ENCODE results near the gene NKIRAS1. TPM values are rescaled to one million over a fixed set of nuclear protein-coding genes. Genes with fewer than 3 reads are reported as not detected.

NKIRAS1 gene
- total RNA-seq, 4 donors from 2014 or later = 6.7 to 9.5 (median 9.0) TPM

DNA sequence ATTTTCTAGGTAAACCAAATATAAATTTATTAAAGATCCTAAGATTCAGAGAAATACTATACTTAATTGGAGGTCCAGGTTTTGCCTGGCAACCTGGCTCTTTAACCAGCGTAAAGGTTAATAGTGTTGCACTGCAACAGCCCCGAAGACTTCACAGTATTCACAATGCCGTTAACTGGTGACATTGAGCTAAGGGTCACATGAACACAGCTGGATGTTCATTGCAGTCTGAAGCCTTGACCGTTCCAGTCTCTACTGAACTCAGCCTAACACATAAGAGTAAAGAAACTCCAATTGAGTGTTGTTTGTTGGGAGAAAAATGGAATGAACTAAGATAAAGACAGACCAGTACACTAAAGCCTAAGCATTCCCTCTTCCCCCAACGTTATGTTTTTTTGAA, 26.8 kb downstream of the NKIRAS1 start:
- H3K4me3 ChIP-seq = no peak overlapping the region
- H3K27me3 ChIP-seq = no peaks in the 10 kb centered on the region
- WGBS = 83% methylated on average over 5 of the region's 5 CpGs
- peaks cover 13% of the 10 kb centered on the region for H3K36me3 ChIP-seq
- H3K9me3 ChIP-seq = no peaks in the 10 kb centered on the region
- TF ChIP-seq POLR2AphosphoS5 (IDR thresholded peaks at IDR 0.05) = no peak
- no peak for TF ChIP-seq EP300 (IDR thresholded peaks at IDR 0.05)
- TF ChIP-seq, protein P1, sequence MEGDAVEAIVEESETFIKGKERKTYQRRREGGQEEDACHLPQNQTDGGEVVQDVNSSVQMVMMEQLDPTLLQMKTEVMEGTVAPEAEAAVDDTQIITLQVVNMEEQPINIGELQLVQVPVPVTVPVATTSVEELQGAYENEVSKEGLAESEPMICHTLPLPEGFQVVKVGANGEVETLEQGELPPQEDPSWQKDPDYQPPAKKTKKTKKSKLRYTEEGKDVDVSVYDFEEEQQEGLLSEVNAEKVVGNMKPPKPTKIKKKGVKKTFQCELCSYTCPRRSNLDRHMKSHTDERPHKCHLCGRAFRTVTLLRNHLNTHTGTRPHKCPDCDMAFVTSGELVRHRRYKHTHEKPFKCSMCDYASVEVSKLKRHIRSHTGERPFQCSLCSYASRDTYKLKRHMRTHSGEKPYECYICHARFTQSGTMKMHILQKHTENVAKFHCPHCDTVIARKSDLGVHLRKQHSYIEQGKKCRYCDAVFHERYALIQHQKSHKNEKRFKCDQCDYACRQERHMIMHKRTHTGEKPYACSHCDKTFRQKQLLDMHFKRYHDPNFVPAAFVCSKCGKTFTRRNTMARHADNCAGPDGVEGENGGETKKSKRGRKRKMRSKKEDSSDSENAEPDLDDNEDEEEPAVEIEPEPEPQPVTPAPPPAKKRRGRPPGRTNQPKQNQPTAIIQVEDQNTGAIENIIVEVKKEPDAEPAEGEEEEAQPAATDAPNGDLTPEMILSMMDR (IDR thresholded peaks at IDR 0.05) = no peak
- no peak for TF ChIP-seq POLR2A (IDR thresholded peaks at IDR 0.05)
- no peak for DNase-seq (ENCODE audit: low spot score in 2 of 2)
- no peak overlapping the region for H3K27ac ChIP-seq
- H3K4me1 ChIP-seq = peaks cover 9% of the 10 kb centered on the region

DNA sequence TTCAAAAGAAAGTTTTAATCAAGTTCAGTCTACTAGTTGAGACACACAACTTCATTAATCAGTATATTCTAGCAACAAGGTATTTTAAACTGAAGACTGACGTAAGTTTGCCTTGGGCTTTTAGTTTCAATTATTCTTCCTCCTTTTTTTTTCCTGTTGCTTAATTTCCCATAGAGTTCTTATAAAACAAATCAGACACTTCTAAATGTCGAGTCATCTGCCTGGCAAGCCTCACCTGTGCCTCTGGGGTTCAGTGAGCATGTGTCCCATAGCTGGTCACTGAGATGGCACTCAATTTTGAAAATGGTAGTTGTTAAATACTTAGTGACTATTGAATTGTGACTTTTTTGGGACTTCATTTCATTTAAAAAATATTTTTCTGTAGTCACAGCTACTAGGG, 27.4 kb downstream of the NKIRAS1 start:
- Histone ChIP-seq H3K4me1 (peaks cover 9% of the 10 kb centered on the region), H3K9me3 (no peaks in the 10 kb centered on the region), H3K4me3 (no peak overlapping the region), H3K27ac (no peak overlapping the region), H3K36me3 (peaks cover 13% of the 10 kb centered on the region), H3K27me3 (no peaks in the 10 kb centered on the region)
- 46% methylated on average over 2 of the region's 2 CpGs for WGBS
- TF ChIP-seq, protein P1 (IDR thresholded peaks at IDR 0.05) = no peak
- TF ChIP-seq POLR2AphosphoS5 (IDR thresholded peaks at IDR 0.05) = no peak
- TF ChIP-seq EP300 (IDR thresholded peaks at IDR 0.05) = no peak
- TF ChIP-seq POLR2A (IDR thresholded peaks at IDR 0.05) = no peak
- DNase-seq (ENCODE audit: low spot score in 2 of 2) = no peak

DNA sequence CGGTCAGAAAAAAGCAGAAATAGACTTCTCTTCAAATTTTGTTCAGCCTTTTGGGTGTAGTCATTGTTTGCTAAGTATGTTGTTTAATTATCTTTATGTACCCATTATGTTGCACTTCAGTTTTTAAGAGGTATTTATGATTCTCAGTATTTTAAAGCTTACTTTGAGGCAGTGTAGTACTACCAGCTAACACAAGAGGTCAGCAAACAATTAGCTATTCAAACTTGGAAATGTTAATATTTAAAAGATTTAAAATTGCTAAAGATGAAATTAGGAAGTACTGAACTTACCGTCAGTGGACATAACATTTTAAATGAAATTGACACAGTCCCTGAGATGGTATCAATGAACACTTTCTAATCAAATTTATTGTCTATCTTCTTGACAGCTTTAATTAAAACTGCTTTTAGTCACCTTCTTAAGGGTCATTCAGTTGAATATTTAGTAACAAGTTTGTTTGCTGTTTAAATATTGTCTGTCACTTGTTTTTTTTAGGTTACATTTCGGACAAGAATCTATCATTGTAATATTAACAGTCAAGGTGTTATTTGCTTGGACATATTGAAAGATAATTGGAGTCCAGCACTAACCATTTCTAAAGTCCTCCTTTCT, 28.1 kb downstream of the NKIRAS1 start:
- peaks cover 9% of the 10 kb centered on the region for H3K4me1 ChIP-seq
- H3K27ac ChIP-seq = no peak overlapping the region
- no peaks in the 10 kb centered on the region for H3K27me3 ChIP-seq
- H3K36me3 ChIP-seq = peaks cover 13% of the 10 kb centered on the region
- no peaks in the 10 kb centered on the region for H3K9me3 ChIP-seq
- TF ChIP-seq POLR2AphosphoS5 (IDR thresholded peaks at IDR 0.05) = no peak
- no peak for TF ChIP-seq EP300 (IDR thresholded peaks at IDR 0.05)
- TF ChIP-seq, protein P1 (IDR thresholded peaks at IDR 0.05) = peak; percentile 81 to 82
- no peak for TF ChIP-seq POLR2A (IDR thresholded peaks at IDR 0.05)
- no peak overlapping the region for H3K4me3 ChIP-seq
- DNase-seq (ENCODE audit: low spot score in 2 of 2) = no peak
- WGBS = 55% methylated on average over 3 of the region's 3 CpGs

DNA sequence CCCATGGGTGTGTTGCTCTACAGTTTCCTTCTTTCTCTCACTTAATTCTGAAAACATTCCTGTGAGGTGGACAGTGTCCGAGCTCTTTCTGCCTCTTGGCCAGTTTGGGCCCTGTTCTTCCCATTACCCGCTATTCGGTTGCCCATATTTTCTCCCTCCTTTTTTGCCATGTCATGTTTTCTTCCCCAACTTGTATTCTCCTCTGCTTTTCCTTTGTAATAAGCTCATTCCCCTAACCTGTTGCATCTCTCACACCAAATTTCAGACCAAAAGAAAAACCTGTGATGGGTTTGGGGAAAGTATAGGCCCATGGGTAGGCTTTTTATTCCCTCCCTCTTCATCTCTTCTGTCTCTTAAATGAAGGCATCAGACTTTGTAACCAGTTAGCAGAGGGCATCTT, 30.5 kb downstream of the NKIRAS1 start:
- TF ChIP-seq, protein P1 (IDR thresholded peaks at IDR 0.05) = no peak
- no peak for TF ChIP-seq EP300 (IDR thresholded peaks at IDR 0.05)
- TF ChIP-seq POLR2A (IDR thresholded peaks at IDR 0.05) = no peak
- no peak for TF ChIP-seq POLR2AphosphoS5 (IDR thresholded peaks at IDR 0.05)
- H3K4me3 ChIP-seq = no peak overlapping the region
- H3K36me3 ChIP-seq = peaks cover 6% of the 10 kb centered on the region
- DNase-seq (ENCODE audit: low spot score in 2 of 2) = no peak
- WGBS = 88% methylated on average over 3 of the region's 3 CpGs
- H3K27me3 ChIP-seq = no peaks in the 10 kb centered on the region
- peaks cover 9% of the 10 kb centered on the region for H3K4me1 ChIP-seq
- no peaks in the 10 kb centered on the region for H3K9me3 ChIP-seq
- H3K27ac ChIP-seq = no peak overlapping the region

DNA sequence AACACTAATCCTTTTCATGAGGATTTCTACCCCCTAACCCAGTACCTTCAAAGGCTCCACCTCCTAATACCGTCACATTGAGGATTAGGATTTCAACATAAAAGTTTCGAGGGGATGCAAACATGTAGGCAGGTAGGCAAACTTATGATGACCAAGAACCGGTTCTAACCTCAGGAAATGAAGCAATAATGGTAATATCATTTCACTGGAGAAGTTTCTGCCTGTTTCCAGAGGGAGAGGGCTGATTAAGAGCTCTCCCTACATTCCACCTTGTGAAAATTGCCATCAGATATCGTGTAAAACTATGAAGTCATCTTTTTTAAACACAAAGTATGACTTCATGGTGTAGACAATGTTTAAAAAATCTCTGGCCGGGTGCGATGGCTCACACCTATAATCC, 31.6 kb downstream of the NKIRAS1 start:
- no peaks in the 10 kb centered on the region for H3K9me3 ChIP-seq
- TF ChIP-seq POLR2A (IDR thresholded peaks at IDR 0.05) (no peak), POLR2AphosphoS5 (IDR thresholded peaks at IDR 0.05) (no peak), EP300 (IDR thresholded peaks at IDR 0.05) (no peak)
- TF ChIP-seq, protein P1 (IDR thresholded peaks at IDR 0.05) = no peak
- H3K4me3 ChIP-seq = no peak overlapping the region
- H3K27me3 ChIP-seq = no peaks in the 10 kb centered on the region
- H3K27ac ChIP-seq = no peak overlapping the region
- H3K36me3 ChIP-seq = peaks cover 3% of the 10 kb centered on the region
- peaks cover 10% of the 10 kb centered on the region for H3K4me1 ChIP-seq
- WGBS = 80% methylated on average over 6 of the region's 6 CpGs
- no peak for DNase-seq (ENCODE audit: low spot score in 2 of 2)

Data from suprapubic skin (tissue), 4 donors.